ENCODE measurements around the gene BZW1. TPM values are rescaled to one million over a fixed set of nuclear protein-coding genes. Genes with fewer than 3 reads are reported as not detected.

Gene BZW1
- total and polyA plus RNA-seq, 4 donors: 63.0 to 189 (median 161) TPM

GRCh38 chr2:200869014-200869413, 57.3 kb downstream of the BZW1 start:
- H3K4me3 ChIP-seq (ENCODE audit: low read depth in 1 of 3, low read length in 3 of 3): no peak overlapping the region

DNA sequence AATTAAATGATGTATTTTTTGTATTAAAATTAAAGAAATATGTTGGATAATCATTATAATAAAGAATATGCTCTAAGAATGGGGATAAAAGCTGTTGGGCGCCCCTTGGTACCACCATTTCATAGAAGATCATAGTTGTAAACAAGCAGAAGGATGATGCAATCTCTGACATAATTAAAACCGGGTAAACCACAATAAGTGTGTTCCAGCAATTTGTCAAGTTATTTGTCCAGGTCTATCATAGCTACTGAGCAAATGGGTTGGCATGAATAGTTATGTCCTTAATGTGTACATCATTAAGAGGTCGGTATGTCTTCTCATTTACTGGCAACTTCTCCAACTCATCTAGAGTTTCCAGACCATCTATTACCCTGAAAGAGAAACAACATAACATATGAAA, 59.4 kb downstream of the BZW1 start:
- Histone ChIP-seq H3K27me3 (ENCODE audit: control insufficient read depth in 4 of 4, insufficient read depth in 4 of 4, low read length in 3 of 4) (no peaks in the 10 kb centered on the region), H3K36me3 (ENCODE audit: control insufficient read depth in 4 of 4, insufficient read depth in 3 of 4, low read depth in 1 of 4, low read length in 3 of 4) (peaks cover 1 to 22% (median 8%) of the 10 kb centered on the region in 4 donors), H3K4me1 (ENCODE audit: control insufficient read depth in 4 of 4, insufficient read depth in 4 of 4, low read length in 3 of 4) (peaks cover 0 to 11% (median 4%) of the 10 kb centered on the region in 4 donors), H3K9ac (ENCODE audit: low read depth in 1 of 2, low read length in 2 of 2) (no peak overlapping the region), H3K4me3 (ENCODE audit: low read depth in 1 of 3, low read length in 3 of 3) (no peak overlapping the region), H3K9me3 (ENCODE audit: control insufficient read depth in 4 of 4, low read length in 3 of 4) (no peaks in the 10 kb centered on the region), H3K27ac (ENCODE audit: low read depth in 1 of 2, low read length in 2 of 2) (no peak overlapping the region)
- WGBS: 74% methylated on average over 3 of the region's 3 CpGs
- DNase-seq (ENCODE audit: low spot score): no peak
- no peak for TF ChIP-seq TAF1 (conservative IDR thresholded peaks at IDR 0.05)
- no peak for TF ChIP-seq FOXA2 (IDR thresholded peaks at IDR 0.05)
- TF ChIP-seq, protein P1, sequence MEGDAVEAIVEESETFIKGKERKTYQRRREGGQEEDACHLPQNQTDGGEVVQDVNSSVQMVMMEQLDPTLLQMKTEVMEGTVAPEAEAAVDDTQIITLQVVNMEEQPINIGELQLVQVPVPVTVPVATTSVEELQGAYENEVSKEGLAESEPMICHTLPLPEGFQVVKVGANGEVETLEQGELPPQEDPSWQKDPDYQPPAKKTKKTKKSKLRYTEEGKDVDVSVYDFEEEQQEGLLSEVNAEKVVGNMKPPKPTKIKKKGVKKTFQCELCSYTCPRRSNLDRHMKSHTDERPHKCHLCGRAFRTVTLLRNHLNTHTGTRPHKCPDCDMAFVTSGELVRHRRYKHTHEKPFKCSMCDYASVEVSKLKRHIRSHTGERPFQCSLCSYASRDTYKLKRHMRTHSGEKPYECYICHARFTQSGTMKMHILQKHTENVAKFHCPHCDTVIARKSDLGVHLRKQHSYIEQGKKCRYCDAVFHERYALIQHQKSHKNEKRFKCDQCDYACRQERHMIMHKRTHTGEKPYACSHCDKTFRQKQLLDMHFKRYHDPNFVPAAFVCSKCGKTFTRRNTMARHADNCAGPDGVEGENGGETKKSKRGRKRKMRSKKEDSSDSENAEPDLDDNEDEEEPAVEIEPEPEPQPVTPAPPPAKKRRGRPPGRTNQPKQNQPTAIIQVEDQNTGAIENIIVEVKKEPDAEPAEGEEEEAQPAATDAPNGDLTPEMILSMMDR (IDR thresholded peaks at IDR 0.05; ENCODE audit: low read depth, low read length, missing input control): no peak
- no peak for TF ChIP-seq EGR1 (IDR thresholded peaks at IDR 0.05; ENCODE audit: low read depth in 2 of 2)
- TF ChIP-seq RXRA (IDR thresholded peaks at IDR 0.05): no peak
- no peak for TF ChIP-seq HNF4G (IDR thresholded peaks at IDR 0.05)
- TF ChIP-seq MAX (IDR thresholded peaks at IDR 0.05): no peak
- no peak for TF ChIP-seq JUND (IDR thresholded peaks at IDR 0.05)
- TF ChIP-seq ZBTB33 (IDR thresholded peaks at IDR 0.05): no peak
- TF ChIP-seq SP1 (IDR thresholded peaks at IDR 0.05): no peak
- no peak for TF ChIP-seq FOXA1 (IDR thresholded peaks at IDR 0.05)
- TF ChIP-seq NR2F2 (IDR thresholded peaks at IDR 0.05): no peak
- TF ChIP-seq, protein P2, sequence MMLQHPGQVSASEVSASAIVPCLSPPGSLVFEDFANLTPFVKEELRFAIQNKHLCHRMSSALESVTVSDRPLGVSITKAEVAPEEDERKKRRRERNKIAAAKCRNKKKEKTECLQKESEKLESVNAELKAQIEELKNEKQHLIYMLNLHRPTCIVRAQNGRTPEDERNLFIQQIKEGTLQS (IDR thresholded peaks at IDR 0.05): no peak

More at GRCh38 chr2:200869014-200869413, 57.3 kb downstream of the BZW1 start:
- H3K27me3 ChIP-seq (ENCODE audit: control insufficient read depth in 4 of 4, insufficient read depth in 4 of 4, low read length in 3 of 4): no peaks in the 10 kb centered on the region
- peaks cover 2 to 16% (median 6%) of the 10 kb centered on the region in 4 donors for H3K4me1 ChIP-seq (ENCODE audit: control insufficient read depth in 4 of 4, insufficient read depth in 4 of 4, low read length in 3 of 4)
- 94% methylated on average over 2 of the region's 2 CpGs for WGBS
- H3K27ac ChIP-seq (ENCODE audit: low read depth in 1 of 2, low read length in 2 of 2): no peak overlapping the region
- H3K9ac ChIP-seq (ENCODE audit: low read depth in 1 of 2, low read length in 2 of 2): no peak overlapping the region
- H3K9me3 ChIP-seq (ENCODE audit: control insufficient read depth in 4 of 4, low read length in 3 of 4): no peaks in the 10 kb centered on the region
- peaks cover 0 to 10% (median 2%) of the 10 kb centered on the region in 4 donors for H3K36me3 ChIP-seq (ENCODE audit: control insufficient read depth in 4 of 4, insufficient read depth in 3 of 4, low read depth in 1 of 4, low read length in 3 of 4)
- no peak for DNase-seq (ENCODE audit: low spot score)
- TF ChIP-seq, protein P2 (IDR thresholded peaks at IDR 0.05): no peak
- TF ChIP-seq RAD21 (IDR thresholded peaks at IDR 0.05) (no peak), FOXA2 (IDR thresholded peaks at IDR 0.05) (no peak), SP1 (IDR thresholded peaks at IDR 0.05) (no peak), RXRA (IDR thresholded peaks at IDR 0.05) (no peak), NR2F2 (IDR thresholded peaks at IDR 0.05) (no peak), GABPA (IDR thresholded peaks at IDR 0.05 in 1 of 2, conservative IDR thresholded peaks at IDR 0.05 in 1 of 2) (no peak), YY1 (IDR thresholded peaks at IDR 0.05) (no peak), HNF4A (conservative IDR thresholded peaks at IDR 0.05) (no peak), JUND (IDR thresholded peaks at IDR 0.05) (no peak)
- TF ChIP-seq, protein P3, sequence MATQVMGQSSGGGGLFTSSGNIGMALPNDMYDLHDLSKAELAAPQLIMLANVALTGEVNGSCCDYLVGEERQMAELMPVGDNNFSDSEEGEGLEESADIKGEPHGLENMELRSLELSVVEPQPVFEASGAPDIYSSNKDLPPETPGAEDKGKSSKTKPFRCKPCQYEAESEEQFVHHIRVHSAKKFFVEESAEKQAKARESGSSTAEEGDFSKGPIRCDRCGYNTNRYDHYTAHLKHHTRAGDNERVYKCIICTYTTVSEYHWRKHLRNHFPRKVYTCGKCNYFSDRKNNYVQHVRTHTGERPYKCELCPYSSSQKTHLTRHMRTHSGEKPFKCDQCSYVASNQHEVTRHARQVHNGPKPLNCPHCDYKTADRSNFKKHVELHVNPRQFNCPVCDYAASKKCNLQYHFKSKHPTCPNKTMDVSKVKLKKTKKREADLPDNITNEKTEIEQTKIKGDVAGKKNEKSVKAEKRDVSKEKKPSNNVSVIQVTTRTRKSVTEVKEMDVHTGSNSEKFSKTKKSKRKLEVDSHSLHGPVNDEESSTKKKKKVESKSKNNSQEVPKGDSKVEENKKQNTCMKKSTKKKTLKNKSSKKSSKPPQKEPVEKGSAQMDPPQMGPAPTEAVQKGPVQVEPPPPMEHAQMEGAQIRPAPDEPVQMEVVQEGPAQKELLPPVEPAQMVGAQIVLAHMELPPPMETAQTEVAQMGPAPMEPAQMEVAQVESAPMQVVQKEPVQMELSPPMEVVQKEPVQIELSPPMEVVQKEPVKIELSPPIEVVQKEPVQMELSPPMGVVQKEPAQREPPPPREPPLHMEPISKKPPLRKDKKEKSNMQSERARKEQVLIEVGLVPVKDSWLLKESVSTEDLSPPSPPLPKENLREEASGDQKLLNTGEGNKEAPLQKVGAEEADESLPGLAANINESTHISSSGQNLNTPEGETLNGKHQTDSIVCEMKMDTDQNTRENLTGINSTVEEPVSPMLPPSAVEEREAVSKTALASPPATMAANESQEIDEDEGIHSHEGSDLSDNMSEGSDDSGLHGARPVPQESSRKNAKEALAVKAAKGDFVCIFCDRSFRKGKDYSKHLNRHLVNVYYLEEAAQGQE (IDR thresholded peaks at IDR 0.05): no peak
- TF ChIP-seq, protein P1 (IDR thresholded peaks at IDR 0.05; ENCODE audit: low read depth, low read length, missing input control): no peak

Measured in liver (tissue), 9 donors.